ENCODE results near the gene SPTBN5.

SPTBN5 gene

DNA sequence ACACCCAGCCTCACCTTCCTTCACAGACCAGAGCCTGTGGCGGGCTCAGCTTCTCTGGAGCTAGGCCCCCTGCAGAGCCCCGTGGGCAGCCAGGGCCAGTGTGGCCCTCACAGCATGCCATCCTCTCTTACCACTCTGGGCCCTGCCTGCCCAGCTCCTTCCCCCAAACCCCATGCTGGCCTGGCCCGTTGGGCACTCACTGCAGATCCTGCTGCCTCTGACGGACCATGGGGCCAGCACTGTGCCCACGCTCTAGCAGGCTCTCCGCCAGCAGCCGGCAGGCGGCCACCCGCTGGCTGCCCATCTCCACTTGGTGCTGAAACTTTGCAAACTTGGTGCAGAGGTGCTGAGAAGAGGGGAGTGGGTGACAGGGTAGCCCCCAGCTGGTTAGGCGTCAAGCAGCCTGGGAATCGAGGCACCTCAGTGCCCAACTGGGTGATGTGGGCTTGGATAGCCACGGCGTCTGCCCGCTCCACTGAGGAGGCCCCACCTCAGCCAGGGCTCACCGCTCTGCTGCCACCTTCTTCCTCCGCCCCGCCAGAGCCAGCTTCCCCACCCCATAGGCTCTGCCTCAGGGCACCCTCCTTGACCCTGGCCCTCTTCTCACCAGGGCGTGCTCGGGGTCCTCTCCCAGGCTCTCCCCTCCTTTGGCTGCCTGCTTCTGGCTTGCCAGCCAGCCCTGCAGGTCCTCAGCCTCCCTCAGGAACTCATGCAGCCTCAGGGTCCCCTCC, 22.5 kb downstream of the SPTBN5 start:
- H3K36me3 ChIP-seq (ENCODE audit: insufficient read depth, low read length): no peaks in the 10 kb centered on the region
- no peak overlapping the region for H3K4me2 ChIP-seq (ENCODE audit: low read length)
- H2AFZ ChIP-seq (ENCODE audit: low read length): no peak overlapping the region
- TF ChIP-seq, protein P1, sequence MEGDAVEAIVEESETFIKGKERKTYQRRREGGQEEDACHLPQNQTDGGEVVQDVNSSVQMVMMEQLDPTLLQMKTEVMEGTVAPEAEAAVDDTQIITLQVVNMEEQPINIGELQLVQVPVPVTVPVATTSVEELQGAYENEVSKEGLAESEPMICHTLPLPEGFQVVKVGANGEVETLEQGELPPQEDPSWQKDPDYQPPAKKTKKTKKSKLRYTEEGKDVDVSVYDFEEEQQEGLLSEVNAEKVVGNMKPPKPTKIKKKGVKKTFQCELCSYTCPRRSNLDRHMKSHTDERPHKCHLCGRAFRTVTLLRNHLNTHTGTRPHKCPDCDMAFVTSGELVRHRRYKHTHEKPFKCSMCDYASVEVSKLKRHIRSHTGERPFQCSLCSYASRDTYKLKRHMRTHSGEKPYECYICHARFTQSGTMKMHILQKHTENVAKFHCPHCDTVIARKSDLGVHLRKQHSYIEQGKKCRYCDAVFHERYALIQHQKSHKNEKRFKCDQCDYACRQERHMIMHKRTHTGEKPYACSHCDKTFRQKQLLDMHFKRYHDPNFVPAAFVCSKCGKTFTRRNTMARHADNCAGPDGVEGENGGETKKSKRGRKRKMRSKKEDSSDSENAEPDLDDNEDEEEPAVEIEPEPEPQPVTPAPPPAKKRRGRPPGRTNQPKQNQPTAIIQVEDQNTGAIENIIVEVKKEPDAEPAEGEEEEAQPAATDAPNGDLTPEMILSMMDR (IDR thresholded peaks at IDR 0.05; ENCODE audit: low read length): no peak
- TF ChIP-seq EZH2 (IDR thresholded peaks at IDR 0.05; ENCODE audit: borderline replicate concordance, low read length): no peak
- H3K4me1 ChIP-seq (ENCODE audit: insufficient read depth, low read length, severe bottlenecking): no peaks in the 10 kb centered on the region
- H4K20me1 ChIP-seq (ENCODE audit: insufficient read depth, low read length): no peaks in the 10 kb centered on the region
- no peaks in the 10 kb centered on the region for H3K79me2 ChIP-seq (ENCODE audit: insufficient read depth, low read length)
- H3K4me3 ChIP-seq (ENCODE audit: low read depth, low read length, poor library complexity, severe bottlenecking): no peak overlapping the region
- peaks cover 3% of the 10 kb centered on the region; the same call in 1 of the 2 replicates for H3K27me3 ChIP-seq (ENCODE audit: insufficient read depth, low read length)
- H3F3A ChIP-seq (ENCODE audit: insufficient read depth, low read length): no peaks in the 10 kb centered on the region
- no peak overlapping the region for H3K27ac ChIP-seq (ENCODE audit: low read depth, low read length, poor library complexity, severe bottlenecking)
- no peaks in the 10 kb centered on the region for H3K9me2 ChIP-seq (ENCODE audit: low read depth, low read length)
- no peaks in the 10 kb centered on the region for H3K9me3 ChIP-seq (ENCODE audit: low read length)
- H3K9ac ChIP-seq (ENCODE audit: low read length): no peak overlapping the region

GRCh38 chr15:41870689-41871081, 23.2 kb downstream of the SPTBN5 start:
- H3K4me2 ChIP-seq (ENCODE audit: low read length): no peak overlapping the region
- H2AFZ ChIP-seq (ENCODE audit: low read length): no peak overlapping the region
- no peaks in the 10 kb centered on the region for H3K9me2 ChIP-seq (ENCODE audit: low read depth, low read length)

GRCh38 chr15:41869770-41870688, 23.8 kb downstream of the SPTBN5 start:
- no peak overlapping the region for H3K9ac ChIP-seq (ENCODE audit: low read length)
- H3F3A ChIP-seq (ENCODE audit: insufficient read depth, low read length): no peaks in the 10 kb centered on the region
- no peaks in the 10 kb centered on the region for H4K20me1 ChIP-seq (ENCODE audit: insufficient read depth, low read length)
- H3K9me2 ChIP-seq (ENCODE audit: low read depth, low read length): no peaks in the 10 kb centered on the region
- H3K4me2 ChIP-seq (ENCODE audit: low read length): no peak overlapping the region
- H3K36me3 ChIP-seq (ENCODE audit: insufficient read depth, low read length): no peaks in the 10 kb centered on the region
- H3K4me1 ChIP-seq (ENCODE audit: insufficient read depth, low read length, severe bottlenecking): no peaks in the 10 kb centered on the region
- H3K79me2 ChIP-seq (ENCODE audit: insufficient read depth, low read length): no peaks in the 10 kb centered on the region
- TF ChIP-seq EZH2 (IDR thresholded peaks at IDR 0.05; ENCODE audit: borderline replicate concordance, low read length): no peak
- TF ChIP-seq, protein P1 (IDR thresholded peaks at IDR 0.05; ENCODE audit: low read length): no peak
- H2AFZ ChIP-seq (ENCODE audit: low read length): no peak overlapping the region
- peaks cover 3% of the 10 kb centered on the region; the same call in 1 of the 2 replicates for H3K27me3 ChIP-seq (ENCODE audit: insufficient read depth, low read length)
- no peak overlapping the region for H3K4me3 ChIP-seq (ENCODE audit: low read depth, low read length, poor library complexity, severe bottlenecking)
- no peak overlapping the region for H3K27ac ChIP-seq (ENCODE audit: low read depth, low read length, poor library complexity, severe bottlenecking)
- no peaks in the 10 kb centered on the region for H3K9me3 ChIP-seq (ENCODE audit: low read length)

More at GRCh38 chr15:41870689-41871081, 23.2 kb downstream of the SPTBN5 start:
- Histone ChIP-seq H3F3A (ENCODE audit: insufficient read depth, low read length) (no peaks in the 10 kb centered on the region), H3K36me3 (ENCODE audit: insufficient read depth, low read length) (no peaks in the 10 kb centered on the region), H3K4me1 (ENCODE audit: insufficient read depth, low read length, severe bottlenecking) (no peaks in the 10 kb centered on the region), H3K79me2 (ENCODE audit: insufficient read depth, low read length) (no peaks in the 10 kb centered on the region), H4K20me1 (ENCODE audit: insufficient read depth, low read length) (no peaks in the 10 kb centered on the region), H3K4me3 (ENCODE audit: low read depth, low read length, poor library complexity, severe bottlenecking) (no peak overlapping the region), H3K27ac (ENCODE audit: low read depth, low read length, poor library complexity, severe bottlenecking) (no peak overlapping the region), H3K9ac (ENCODE audit: low read length) (no peak overlapping the region), H3K9me3 (ENCODE audit: low read length) (no peaks in the 10 kb centered on the region), H3K27me3 (ENCODE audit: insufficient read depth, low read length) (peaks cover 3% of the 10 kb centered on the region; the same call in 1 of the 2 replicates)
- TF ChIP-seq, protein P1 (IDR thresholded peaks at IDR 0.05; ENCODE audit: low read length): no peak
- no peak for TF ChIP-seq EZH2 (IDR thresholded peaks at IDR 0.05; ENCODE audit: borderline replicate concordance, low read length)
